ENCODE data around the gene ST3GAL3.

Gene ST3GAL3

GRCh38 chr1:43935711-43936427, 228.5 kb downstream of the ST3GAL3 start:
- ChIA-PET CTCF (interaction anchor here (0.8 to 12.4 kb wide), 38 partner anchors 9 to 717 kb away, joined by 3 to 555 read pairs (median 6); partner anchors contain the start of gene IPO13), POLR2A (interaction anchor here (1.3 to 1.5 kb wide), 2 partner anchors 11 to 172 kb away, joined by 8 to 17 read pairs; partner anchors contain the start of gene IPO13)
- H3K4me3 ChIP-seq (ENCODE audit: low read depth, low read length), result no peak overlapping the region
- H3K36me3 ChIP-seq (ENCODE audit: control insufficient read depth in 2 of 2, insufficient read depth in 1 of 2, low read length in 2 of 2), result peaks cover 0 to 9% of the 10 kb centered on the region in 2 experiments; a peak in 1 of 3 replicates
- TF ChIP-seq HOXA7 (CRISPR knock-in tag; IDR thresholded peaks at IDR 0.05; ENCODE audit: borderline replicate concordance) (no peak), ZNF449 (tag by site-specific recombination; IDR thresholded peaks at IDR 0.05) (no peak), ZNF133 (tag by site-specific recombination; IDR thresholded peaks at IDR 0.05) (no peak), OVOL3 (tag by site-specific recombination; IDR thresholded peaks at IDR 0.05) (no peak)
- no peaks in the 10 kb centered on the region for H3K9me3 ChIP-seq (ENCODE audit: control insufficient read depth, insufficient read depth, low read depth, low read length)
- peaks cover 3% of the 10 kb centered on the region; the same call in 1 of the 2 replicates for H3K4me1 ChIP-seq (ENCODE audit: control insufficient read depth, insufficient read depth, low read length)
- H3K27ac ChIP-seq (ENCODE audit: extremely low read depth, low read depth, low read length), result no peak overlapping the region

- ChIA-PET POLR2A (no interaction called here), CTCF (interaction anchor here (1.3 to 12.4 kb wide), 2 partner anchors 111 to 172 kb away, joined by 4 to 555 read pairs; no protein-coding TSS in a partner anchor)
- Histone ChIP-seq H3K9me3 (ENCODE audit: control insufficient read depth, insufficient read depth, low read depth, low read length) (no peaks in the 10 kb centered on the region), H3K27ac (ENCODE audit: extremely low read depth, low read depth, low read length) (no peak overlapping the region), H3K4me1 (ENCODE audit: control insufficient read depth, insufficient read depth, low read length) (peaks cover 3% of the 10 kb centered on the region; the same call in 1 of the 2 replicates), H3K36me3 (ENCODE audit: control insufficient read depth in 2 of 2, insufficient read depth in 1 of 2, low read length in 2 of 2) (peaks cover 0 to 9% of the 10 kb centered on the region in 2 experiments; a peak in 1 of 3 replicates), H3K4me3 (ENCODE audit: low read depth, low read length) (no peak overlapping the region)
- TF ChIP-seq ZNF692 (tag by site-specific recombination; IDR thresholded peaks at IDR 0.05) (no peak), ZNF37A (tag by site-specific recombination; IDR thresholded peaks at IDR 0.05) (no peak), KLF16 (tag by site-specific recombination; IDR thresholded peaks at IDR 0.05) (no peak), KLF17 (tag by site-specific recombination; IDR thresholded peaks at IDR 0.05) (no peak), PRDM6 (tag by site-specific recombination; IDR thresholded peaks at IDR 0.05) (no peak), ZIC2 (tag by site-specific recombination; IDR thresholded peaks at IDR 0.05) (no peak), ZFP3 (tag by site-specific recombination; IDR thresholded peaks at IDR 0.05; ENCODE audit: low read depth) (no peak), ZNF362 (tag by site-specific recombination; IDR thresholded peaks at IDR 0.05) (no peak), ZNF580 (tag by site-specific recombination; IDR thresholded peaks at IDR 0.05) (no peak), ZNF48 (tag by site-specific recombination; IDR thresholded peaks at IDR 0.05) (no peak), ZSCAN4 (tag by site-specific recombination; IDR thresholded peaks at IDR 0.05) (no peak), ZNF707 (tag by site-specific recombination; IDR thresholded peaks at IDR 0.05) (no peak), IKZF3 (tag by site-specific recombination; IDR thresholded peaks at IDR 0.05) (no peak), ZNF558 (tag by site-specific recombination; IDR thresholded peaks at IDR 0.05) (no peak), TRIM28 (IDR thresholded peaks at IDR 0.05; ENCODE audit: borderline replicate concordance, low read length) (no peak), TSHZ1 (tag by site-specific recombination; IDR thresholded peaks at IDR 0.05; ENCODE audit: borderline replicate concordance) (no peak)
Observed at GRCh38 chr1:43936431-43937151, 229.3 kb downstream of the ST3GAL3 start.
